Esophagus squamous epithelium (tissue), 5 donors: ENCODE results near the gene CD2. TPM values are rescaled to one million over a fixed set of nuclear protein-coding genes. Genes with fewer than 3 reads are reported as not detected.

Experiments used
- DNase-seq: peaks from one replicate; lab custom pipeline; 2025; lab: John Stamatoyannopoulos, UW
- H3K27ac ChIP-seq, 4 donors: fragments of 200-600 bp; sonication (generic); one replicate each; pipeline ENCODE4 v1.5.1; 2016 to 2019; ENCODE audit warnings: mild to moderate bottlenecking in 1 of 4
- H3K27me3 ChIP-seq, 4 donors: fragments of 200-600 bp; sonication (generic); 1 replicate in 3 of 4; 2 replicates in 1 of 4; pipeline versions ENCODE4 v1.5.1 to v1.6.0; 2017 to 2021; ENCODE audit warnings: antibody characterized with exemption in 1 of 4
- H3K36me3 ChIP-seq, 3 donors: fragments of 200-600 bp; sonication (generic); one replicate each; pipeline ENCODE4 v1.5.1; 2016 to 2019
- H3K4me1 ChIP-seq, 3 donors: fragments of 200-600 bp; sonication (generic); one replicate each; pipeline ENCODE4 v1.5.1; 2017 to 2019
- H3K4me3 ChIP-seq, 4 donors: fragments of 200-600 bp; sonication (generic); 1 replicate in 3 of 4; 2 replicates in 1 of 4; pipeline ENCODE4 v1.5.1; 2016 to 2019; ENCODE audit warnings: mild to moderate bottlenecking in 2 of 4, moderate library complexity in 1 of 4
- H3K9me3 ChIP-seq, 3 donors: fragments of 200-600 bp; sonication (generic); one replicate each; pipeline ENCODE4 v1.5.1; 2016 to 2019
- POLR2A ChIP-seq, 4 donors: fragments of 450-650 bp; IDR thresholded peaks; one replicate each; pipeline ENCODE4 v1.6.1; 2017; ENCODE audit warnings: antibody characterized with exemption in 4 of 4, mild to moderate bottlenecking in 4 of 4, moderate library complexity in 3 of 4
- WGBS, 2 donors: methylation state at CpG; one replicate each; pipeline ENCODE4 v1.1.5; 2018; 5-methylcytosine and 5-hydroxymethylcytosine counted together
- intact Hi-C: fragments of 100-400 bp; cut with DNase I; formaldehyde crosslinking; loops from one replicate; pipeline ENCODE4 v1.15.0; 2022
- total RNA-seq, 4 donors: library from RNA; depleted of rRNA; stranded (reverse); fragments of >200 nt; gene quantifications; one replicate each; pipeline ENCODE4 v1.1.0, GENCODE V29; 2016
- TF ChIP-seq, protein P1 (sequence below), 6 experiments: fragments of 450-650 bp in 4 of 6; fragments of 200-600 bp in 2 of 6; sonication (generic) in 2 of 6; IDR thresholded peaks; one replicate each; pipeline ENCODE4 v1.5.1; 2016 to 2019; ENCODE audit warnings: antibody characterized with exemption in 6 of 6, mild to moderate bottlenecking in 4 of 6, moderate library complexity in 4 of 6
- donor health status: DM: yes; HTN: yes; CAD: no.

Gene CD2
- total RNA-seq, 4 donors from 2014 or later: 2.1 to 14.7 (median 5.1) TPM

- no peaks in the 10 kb centered on the region for H3K9me3 ChIP-seq
- H3K36me3 ChIP-seq: no peaks in the 10 kb centered on the region
- WGBS, 2 donors: 23 to 33% methylated on average over 1 of the region's 2 CpGs
- H3K4me3 ChIP-seq: no peak overlapping the region
- DNase-seq: no peak
- intact Hi-C loops: no loop called here
- TF ChIP-seq, protein P1, sequence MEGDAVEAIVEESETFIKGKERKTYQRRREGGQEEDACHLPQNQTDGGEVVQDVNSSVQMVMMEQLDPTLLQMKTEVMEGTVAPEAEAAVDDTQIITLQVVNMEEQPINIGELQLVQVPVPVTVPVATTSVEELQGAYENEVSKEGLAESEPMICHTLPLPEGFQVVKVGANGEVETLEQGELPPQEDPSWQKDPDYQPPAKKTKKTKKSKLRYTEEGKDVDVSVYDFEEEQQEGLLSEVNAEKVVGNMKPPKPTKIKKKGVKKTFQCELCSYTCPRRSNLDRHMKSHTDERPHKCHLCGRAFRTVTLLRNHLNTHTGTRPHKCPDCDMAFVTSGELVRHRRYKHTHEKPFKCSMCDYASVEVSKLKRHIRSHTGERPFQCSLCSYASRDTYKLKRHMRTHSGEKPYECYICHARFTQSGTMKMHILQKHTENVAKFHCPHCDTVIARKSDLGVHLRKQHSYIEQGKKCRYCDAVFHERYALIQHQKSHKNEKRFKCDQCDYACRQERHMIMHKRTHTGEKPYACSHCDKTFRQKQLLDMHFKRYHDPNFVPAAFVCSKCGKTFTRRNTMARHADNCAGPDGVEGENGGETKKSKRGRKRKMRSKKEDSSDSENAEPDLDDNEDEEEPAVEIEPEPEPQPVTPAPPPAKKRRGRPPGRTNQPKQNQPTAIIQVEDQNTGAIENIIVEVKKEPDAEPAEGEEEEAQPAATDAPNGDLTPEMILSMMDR (IDR thresholded peaks at IDR 0.05): no peak
- TF ChIP-seq POLR2A (IDR thresholded peaks at IDR 0.05): no peak
- H3K27ac ChIP-seq: peak overlapping the region in 3 of 4 donors; percentile 34 to 71 (median 56)
- H3K27me3 ChIP-seq: no peaks in the 10 kb centered on the region
- peaks cover 10 to 47% (median 10%) of the 10 kb centered on the region in 3 donors for H3K4me1 ChIP-seq
Observed at GRCh38 chr1:116710420-116711262, 43.6 kb upstream of the CD2 start.

DNA sequence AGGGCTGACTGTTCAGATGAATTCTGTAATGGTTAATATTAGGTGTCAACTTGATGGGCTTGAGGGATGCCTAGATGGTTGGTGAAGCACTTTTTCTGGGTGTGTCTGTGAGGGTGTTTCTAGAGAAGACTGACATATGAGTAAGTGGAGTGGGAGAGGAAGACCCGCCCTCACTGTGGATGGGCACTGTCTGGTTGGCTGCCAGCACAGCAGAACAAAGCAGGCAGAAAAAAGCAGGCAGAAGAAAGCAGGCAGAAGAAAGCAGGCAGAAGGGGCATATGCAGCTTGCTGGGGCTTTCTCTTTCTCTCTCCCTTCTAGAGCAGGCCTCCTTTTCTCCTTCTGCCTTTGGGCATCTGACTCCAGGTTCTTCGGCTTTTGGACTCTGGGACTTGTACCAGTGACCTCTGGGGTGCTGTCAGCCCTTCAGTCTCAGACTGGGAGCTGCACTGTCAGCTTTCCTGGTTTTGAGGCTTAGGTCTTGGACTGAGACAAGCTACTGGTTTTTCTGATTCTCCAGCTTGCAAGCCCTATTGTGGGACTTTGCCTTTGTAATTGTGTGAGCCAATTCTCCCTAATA lies 42.9 kb upstream of the CD2 start:
- no peaks in the 10 kb centered on the region for H3K36me3 ChIP-seq
- intact Hi-C loops: no loop called here
- 19 to 41% methylated on average over 2 of the region's 2 CpGs for WGBS, 2 donors
- TF ChIP-seq, protein P1 (IDR thresholded peaks at IDR 0.05): no peak
- TF ChIP-seq POLR2A (IDR thresholded peaks at IDR 0.05): no peak
- peak overlapping the region in 2 of 4 donors; percentile 49 to 71 for H3K27ac ChIP-seq
- peaks cover 10 to 47% (median 10%) of the 10 kb centered on the region in 3 donors for H3K4me1 ChIP-seq
- H3K27me3 ChIP-seq: no peaks in the 10 kb centered on the region
- no peaks in the 10 kb centered on the region for H3K9me3 ChIP-seq
- DNase-seq: no peak
- no peak overlapping the region for H3K4me3 ChIP-seq

DNA sequence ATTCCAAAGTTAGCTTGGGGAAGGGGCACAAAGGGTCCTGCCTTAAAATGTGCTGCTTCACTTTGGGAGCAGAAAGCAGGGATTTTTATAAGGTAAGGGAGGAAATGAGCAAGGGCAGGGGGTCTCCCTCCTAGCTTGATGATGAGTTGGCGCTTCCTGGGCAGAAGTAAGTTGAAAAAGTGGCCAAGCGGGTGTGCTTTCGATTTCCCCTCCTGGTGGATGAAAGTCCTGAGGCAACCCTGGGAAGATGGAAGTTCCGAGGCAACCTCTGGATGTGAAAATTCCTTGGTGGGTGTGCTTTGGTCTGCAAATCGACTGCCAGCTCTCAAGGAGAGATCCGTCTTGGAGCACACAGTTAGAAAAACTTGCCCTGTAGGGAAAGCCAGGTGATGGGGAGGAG lies 41.7 kb upstream of the CD2 start:
- DNase-seq: no peak
- intact Hi-C loops: no loop called here
- TF ChIP-seq, protein P1 (IDR thresholded peaks at IDR 0.05): no peak
- TF ChIP-seq POLR2A (IDR thresholded peaks at IDR 0.05): no peak
- no peaks in the 10 kb centered on the region for H3K36me3 ChIP-seq
- H3K4me1 ChIP-seq: peaks cover 10 to 47% (median 10%) of the 10 kb centered on the region in 3 donors
- 69 to 72% methylated on average over 6 of the region's 6 CpGs for WGBS, 2 donors
- H3K27ac ChIP-seq: no peak overlapping the region
- no peaks in the 10 kb centered on the region for H3K9me3 ChIP-seq
- no peaks in the 10 kb centered on the region for H3K27me3 ChIP-seq
- H3K4me3 ChIP-seq: no peak overlapping the region

GRCh38 chr1:116713474-116713873 lies 40.8 kb upstream of the CD2 start:
- DNase-seq: no peak
- Histone ChIP-seq H3K36me3 (no peaks in the 10 kb centered on the region), H3K4me1 (peaks cover 10 to 42% (median 10%) of the 10 kb centered on the region in 3 donors), H3K9me3 (no peaks in the 10 kb centered on the region), H3K27ac (no peak overlapping the region), H3K27me3 (no peaks in the 10 kb centered on the region), H3K4me3 (no peak overlapping the region)
- intact Hi-C loops: no loop called here
- no peak for TF ChIP-seq POLR2A (IDR thresholded peaks at IDR 0.05)
- TF ChIP-seq, protein P1 (IDR thresholded peaks at IDR 0.05): no peak
- 86 to 92% methylated on average over 1 to 2 of the region's 3 CpGs for WGBS, 2 donors

GRCh38 chr1:116716391-116716790 lies 37.8 kb upstream of the CD2 start:
- TF ChIP-seq, protein P1 (IDR thresholded peaks at IDR 0.05): no peak
- TF ChIP-seq POLR2A (IDR thresholded peaks at IDR 0.05): no peak
- Histone ChIP-seq H3K9me3 (no peaks in the 10 kb centered on the region), H3K4me3 (no peak overlapping the region), H3K36me3 (no peaks in the 10 kb centered on the region), H3K4me1 (peaks cover 12 to 32% (median 14%) of the 10 kb centered on the region in 3 donors), H3K27ac (no peak overlapping the region), H3K27me3 (no peaks in the 10 kb centered on the region)
- intact Hi-C loops: no loop called here
- DNase-seq: no peak
- WGBS, 2 donors: 81 to 88% methylated on average over 3 of the region's 3 CpGs
